OCI-LY7 (cell line): Measurements from ENCODE around the gene ATXN1. TPM values are rescaled to one million over a fixed set of nuclear protein-coding genes. Genes with fewer than 3 reads are reported as not detected.

Experiments used
- BruUV-seq: library from RNA; stranded (reverse); fragments of 400-500 nt; replicated peaks from 2 replicates; lab custom pipeline; 2021; lab: Mats Ljungman, UMichigan
- CTCF ChIA-PET: fragments of 300-600 bp; sonication (Branson Sonifier 250); formaldehyde crosslinking; loops from one replicate; lab custom pipeline; 2022; ENCODE audit warnings: antibody characterized with exemption; ENCODE audit not compliant: unreplicated experiment; lab: Charles Lee
- POLR2A ChIA-PET: fragments of 300-600 bp; sonication (Branson Sonifier 250); formaldehyde crosslinking; loops from one replicate; lab custom pipeline; 2022; ENCODE audit warnings: antibody characterized with exemption; lab: Charles Lee
- DNase-seq: peaks from one replicate; pipeline ENCODE4 v3.0.0-alpha.2; 2015; ENCODE audit warnings: low spot score
- H2AFZ ChIP-seq: fragments of 200-600 bp; sonication (generic), shearing (Covaris generic); 2 replicates; pipeline ENCODE4 v1.6.1; 2014; ENCODE audit warnings: mild to moderate bottlenecking, antibody characterized with exemption, low read length, moderate library complexity
- H3K27ac ChIP-seq: fragments of 200-600 bp; sonication (generic); 2 replicates; pipeline ENCODE4 v1.5.1; 2014; ENCODE audit warnings: mixed run types, low read depth, mild to moderate bottlenecking, moderate library complexity, low read length, inconsistent platforms; ENCODE audit not compliant: poor library complexity, severe bottlenecking
- H3K36me3 ChIP-seq: fragments of 200-600 bp; sonication (generic); 2 replicates; pipeline ENCODE4 v1.6.1; 2014; ENCODE audit warnings: mild to moderate bottlenecking, antibody characterized with exemption, low read length, moderate library complexity, mixed read lengths; ENCODE audit not compliant: insufficient read depth
- H3K4me1 ChIP-seq: fragments of 200-600 bp; sonication (generic); 2 replicates; pipeline ENCODE4 v1.5.1; 2014; ENCODE audit warnings: mild to moderate bottlenecking, low read length; ENCODE audit not compliant: insufficient read depth, poor library complexity, severe bottlenecking
- H3K4me2 ChIP-seq: fragments of 200-600 bp; sonication (generic); 2 replicates; pipeline ENCODE4 v1.6.1; 2014; ENCODE audit warnings: mild to moderate bottlenecking, low read length
- H3K4me3 ChIP-seq: fragments of 200-600 bp; sonication (generic); 2 replicates; pipeline ENCODE4 v1.5.1; 2014; ENCODE audit warnings: mild to moderate bottlenecking, low read depth, low read length; ENCODE audit not compliant: poor library complexity, severe bottlenecking
- H3K79me2 ChIP-seq: fragments of 200-600 bp; sonication (generic); 2 replicates; pipeline ENCODE4 v1.6.1; 2016; ENCODE audit warnings: low read depth, mild to moderate bottlenecking, low read length, moderate library complexity, mixed read lengths; ENCODE audit not compliant: insufficient read depth
- H3K9me2 ChIP-seq: fragments of 200-600 bp; sonication (generic); 2 replicates; pipeline ENCODE4 v1.6.1; 2016; ENCODE audit warnings: mild to moderate bottlenecking, low read length, mixed read lengths; ENCODE audit not compliant: insufficient read depth
- H3K9me3 ChIP-seq: fragments of 200-600 bp; sonication (generic); 2 replicates; pipeline ENCODE4 v1.6.1; 2014; ENCODE audit warnings: mild to moderate bottlenecking, mixed run types, low read length, mixed read lengths
- H4K20me1 ChIP-seq: fragments of 200-600 bp; sonication (generic); 2 replicates; pipeline ENCODE4 v1.6.1; 2014; ENCODE audit warnings: mild to moderate bottlenecking, antibody characterized with exemption, low read length, moderate library complexity, mixed read lengths; ENCODE audit not compliant: insufficient read depth
- CTCF ChIP-seq: fragments of 200-600 bp; sonication (generic); conservative IDR thresholded peaks from 2 replicates; pipeline ENCODE4 v1.5.1; 2014; ENCODE audit warnings: mild to moderate bottlenecking, antibody characterized with exemption, low read length, moderate library complexity, mixed read lengths
- EZH2phosphoT487 ChIP-seq: fragments of 200-600 bp; sonication (generic); IDR thresholded peaks from 2 replicates; pipeline ENCODE4 v1.6.1; 2018; ENCODE audit warnings: low read depth, borderline replicate concordance, mild to moderate bottlenecking, mixed run types, antibody characterized with exemption, low read length, moderate library complexity, mixed read lengths
- intact Hi-C: fragments of 100-400 bp; cut with micrococcal nuclease; formaldehyde crosslinking; loops from one replicate; pipeline ENCODE4 v1.10.0; 2022; ENCODE audit not compliant: unreplicated experiment
- total RNA-seq, 2 experiments: library from RNA; depleted of rRNA in 1 of 2; stranded (reverse); fragments of >200 nt in 1 of 2; shearing (Covaris generic) in 1 of 2; gene quantifications; 2 replicates each; pipeline ENCODE4 v1.2.3, GENCODE V29; 2014 to 2022

The ATXN1 gene
- total RNA-seq, 2 experiments from 2014 or later = not detected

GRCh38 chr6:16432075-16433032 is 328.9 kb downstream of the ATXN1 start:
- ChIA-PET POLR2A (interaction anchor here (0.7 to 4.4 kb wide), 7 partner anchors 9 to 151 kb away, joined by 3 to 14 read pairs (median 4); no protein-coding TSS in a partner anchor), CTCF (no interaction called here)
- intact Hi-C loops = loop anchor here (5.0 kb wide), 1 partner anchor 40 kb away; no protein-coding TSS in a partner anchor
- Histone ChIP-seq H3K79me2 (no peaks in the 10 kb centered on the region), H3K36me3 (no peaks in the 10 kb centered on the region), H3K4me2 (peak overlapping the region; percentile 21), H3K27ac (no peak overlapping the region), H3K4me3 (no peak overlapping the region), H3K9me2 (no peaks in the 10 kb centered on the region), H3K9me3 (no peaks in the 10 kb centered on the region), H3K4me1 (peaks cover 30% of the 10 kb centered on the region), H4K20me1 (no peaks in the 10 kb centered on the region), H2AFZ (peak overlapping the region; percentile 90)
- TF ChIP-seq CTCF (no peak), EZH2phosphoT487 (no peak)
- no TSS peak for BruUV-seq
- no peak for DNase-seq

GRCh38 chr6:16431106-16431505 is 330.2 kb downstream of the ATXN1 start:
- no peak overlapping the region for H3K4me3 ChIP-seq
- H3K4me1 ChIP-seq = peaks cover 30% of the 10 kb centered on the region
- BruUV-seq = no TSS peak
- no peak for TF ChIP-seq CTCF
- TF ChIP-seq EZH2phosphoT487 = no peak
- H3K9me3 ChIP-seq = no peaks in the 10 kb centered on the region
- POLR2A ChIA-PET = interaction anchor here (4.4 kb wide), 1 partner anchor 11 kb away, joined by 14 read pairs; no protein-coding TSS in a partner anchor
- no peak for DNase-seq
- peak overlapping the region; percentile 21 for H3K4me2 ChIP-seq
- no peaks in the 10 kb centered on the region for H3K79me2 ChIP-seq
- no peaks in the 10 kb centered on the region for H3K36me3 ChIP-seq
- H3K27ac ChIP-seq = no peak overlapping the region
- CTCF ChIA-PET = no interaction called here
- H4K20me1 ChIP-seq = no peaks in the 10 kb centered on the region
- no peak overlapping the region for H2AFZ ChIP-seq
- no peaks in the 10 kb centered on the region for H3K9me2 ChIP-seq
- intact Hi-C loops = loop anchor here (2.0 to 5.0 kb wide), 2 partner anchors 41 to 162 kb away; no protein-coding TSS in a partner anchor
